ENCODE results near the gene KCNIP4. TPM values are rescaled to one million over a fixed set of nuclear protein-coding genes. Genes with fewer than 3 reads are reported as not detected.

The KCNIP4 gene
- total and polyA plus RNA-seq, 2 of the 4 experiments (the other 2 are of a cell fraction), result not detected

DNA sequence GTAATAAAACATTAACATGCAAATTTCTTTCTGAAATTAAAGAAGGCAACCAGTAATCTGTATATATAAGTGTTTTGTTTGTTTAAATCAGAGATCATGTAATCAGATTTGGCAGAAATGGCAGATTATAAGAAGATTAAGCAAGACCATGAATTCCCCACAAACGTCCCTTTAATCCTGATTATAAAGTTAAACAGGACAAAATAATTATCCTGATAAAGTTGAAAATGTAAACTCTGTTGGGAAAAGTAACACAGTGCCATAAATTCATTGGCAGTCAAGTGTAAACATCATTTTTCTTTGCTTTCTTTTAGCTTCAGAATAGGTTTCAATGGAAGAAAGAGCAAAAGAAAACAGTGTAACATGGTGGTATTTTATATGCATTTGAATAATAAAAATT lies 256.3 kb downstream of the KCNIP4 start:
- no peaks in the 10 kb centered on the region for H3K9me1 ChIP-seq (ENCODE audit: insufficient read depth, low read length)
- H2AFZ ChIP-seq (replicated peaks; ENCODE audit: low read length, poor library complexity), result no peak overlapping the region
- no peak overlapping the region for H3K18ac ChIP-seq (ENCODE audit: low read depth, low read length)
- no peak overlapping the region for H3K4me3 ChIP-seq (ENCODE audit: insufficient read depth, low read depth, low read length)
- no CpG with 5 or more reads among the region's 1 CpG for WGBS, 2 experiments (ENCODE audit: extremely low coverage in 2 of 2, insufficient read length in 1 of 2)
- BruUV-seq (replicated peaks), result no TSS peak
- DNase-seq (no peak), ATAC-seq (ENCODE audit: low read depth) (no peak)
- no peak overlapping the region for H3K4me2 ChIP-seq (ENCODE audit: low read depth, low read length)
- no peak overlapping the region for H2AK9ac ChIP-seq (replicated peaks; ENCODE audit: low read depth, low read length, poor library complexity)
- dilution Hi-C loops (cut with HindIII; ENCODE audit: low sequenced_read_pairs, unreplicated experiment), result no loop called here
- TF ChIP-seq MXI1 (IDR thresholded peaks at IDR 0.05; ENCODE audit: borderline replicate concordance, low read depth, low read length) (no peak), MAZ (IDR thresholded peaks at IDR 0.05; ENCODE audit: borderline replicate concordance, low read depth, low read length) (no peak), RAD21 (IDR thresholded peaks at IDR 0.05; ENCODE audit: low read length) (no peak), CEBPB (IDR thresholded peaks at IDR 0.05; ENCODE audit: low read depth, low read length) (no peak), SMC3 (IDR thresholded peaks at IDR 0.05; ENCODE audit: low read depth, low read length) (no peak), POLR2A (IDR thresholded peaks at IDR 0.05; ENCODE audit: low read depth, low read length) (no peak), FOS (IDR thresholded peaks at IDR 0.05; ENCODE audit: low read depth, low read length) (no peak)
- H4K20me1 ChIP-seq (ENCODE audit: insufficient read depth, low read length), result no peaks in the 10 kb centered on the region
- H4K5ac ChIP-seq (ENCODE audit: low read depth, low read length), result no peak overlapping the region
- ChIA-PET POLR2A (ENCODE audit: unreplicated experiment) (no interaction called here), CTCF (no interaction called here)
- no peaks in the 10 kb centered on the region for H3K27me3 ChIP-seq (ENCODE audit: control insufficient read depth, insufficient read depth, low read length)
- no peak overlapping the region for H2BK20ac ChIP-seq (ENCODE audit: low read depth, low read length)
- H3K23ac ChIP-seq (ENCODE audit: low read depth, low read length), result no peak overlapping the region
- H2BK120ac ChIP-seq (ENCODE audit: low read depth, low read length), result no peak overlapping the region
- no peaks in the 10 kb centered on the region for H3K9me3 ChIP-seq (ENCODE audit: control insufficient read depth, insufficient read depth, low read length)
- H3K79me1 ChIP-seq (ENCODE audit: low read depth in 1 of 2, low read length in 2 of 2), result no peaks in the 10 kb centered on the region
- no peak overlapping the region for H3K56ac ChIP-seq (ENCODE audit: extremely low read depth, insufficient read depth, low read length)
- intact Hi-C loops (cut with micrococcal nuclease), result no loop called here
- no peak overlapping the region for H3K4ac ChIP-seq (ENCODE audit: low read depth, low read length)
- H3K4me1 ChIP-seq (ENCODE audit: control insufficient read depth, insufficient read depth, low read length), result no peaks in the 10 kb centered on the region
- no peak overlapping the region for H3K14ac ChIP-seq (replicated peaks; ENCODE audit: low read depth, low read length)
- H2AK5ac ChIP-seq (ENCODE audit: low read depth, low read length), result no peak overlapping the region
- H4K91ac ChIP-seq (ENCODE audit: insufficient read depth, low read depth, low read length), result no peak overlapping the region
- H2BK15ac ChIP-seq (ENCODE audit: low read depth, low read length), result no peak overlapping the region
- H3K27ac ChIP-seq (ENCODE audit: insufficient read depth, low read length), result no peak overlapping the region
- H3K9ac ChIP-seq (ENCODE audit: low read depth, low read length), result no peak overlapping the region
- H2BK5ac ChIP-seq (ENCODE audit: low read depth, low read length, poor library complexity, severe bottlenecking), result no peak overlapping the region
- in situ Hi-C loops (cut with MboI; ENCODE audit: low sequenced_read_pairs), result no loop called here
- H4K8ac ChIP-seq (ENCODE audit: low read depth in 2 of 2, low read length in 2 of 2), result no peak overlapping the region
- no peaks in the 10 kb centered on the region for H3K36me3 ChIP-seq (ENCODE audit: control insufficient read depth, insufficient read depth, low read length)
